ENCODE data around the gene LRP2.
"Not testable (repeated sequence)": the region's sequence is repeated elsewhere in the genome, so short reads cannot be mapped to it uniquely, and the experiment has no call there.

The LRP2 gene

GRCh38 chr2:169301596-169302335, 60.6 kb downstream of the LRP2 start:
- DNase-seq (ENCODE audit: low read depth), result no peak

GRCh38 chr2:169300636-169301530, 61.5 kb downstream of the LRP2 start:
- DNase-seq (ENCODE audit: low read depth), result no peak

GRCh38 chr2:169298007-169298406, 64.3 kb downstream of the LRP2 start:
- no peak for DNase-seq (ENCODE audit: low read depth)

- no peak for DNase-seq (ENCODE audit: low read depth)
These were observed 68.2 kb downstream of the LRP2 start for GRCh38 chr2:169294001-169294675.

- no peak for DNase-seq (ENCODE audit: low read depth)
These were observed 70.8 kb downstream of the LRP2 start for GRCh38 chr2:169291517-169291916.

- no peak for DNase-seq (ENCODE audit: low read depth)
These were observed 71.9 kb downstream of the LRP2 start for GRCh38 chr2:169290433-169290832.

- DNase-seq (ENCODE audit: low read depth), result no peak
These were observed 74.7 kb downstream of the LRP2 start for GRCh38 chr2:169287666-169288065.

- no peak for DNase-seq (ENCODE audit: low read depth)
These were observed 75.6 kb downstream of the LRP2 start for GRCh38 chr2:169286624-169287231.

GRCh38 chr2:169285531-169286235, 76.7 kb downstream of the LRP2 start:
- no peak for DNase-seq (ENCODE audit: low read depth)

GRCh38 chr2:169280502-169280901, 81.8 kb downstream of the LRP2 start:
- no peak for DNase-seq (ENCODE audit: low read depth)

GRCh38 chr2:169275696-169276444, 86.5 kb downstream of the LRP2 start:
- DNase-seq (ENCODE audit: low read depth), result no peak

GRCh38 chr2:169272010-169272409, 90.3 kb downstream of the LRP2 start:
- DNase-seq (ENCODE audit: low read depth), result no peak

- DNase-seq (ENCODE audit: low read depth), result not testable (repeated sequence)
These were observed 91.8 kb downstream of the LRP2 start for GRCh38 chr2:169270574-169270973.

- no peak for DNase-seq (ENCODE audit: low read depth)
These were observed 96.7 kb downstream of the LRP2 start for GRCh38 chr2:169265591-169265990.

GRCh38 chr2:169260846-169261642, 101.3 kb downstream of the LRP2 start:
- DNase-seq (ENCODE audit: low read depth), result no peak

- DNase-seq (ENCODE audit: low read depth), result no peak
These were observed 102.1 kb downstream of the LRP2 start for GRCh38 chr2:169260246-169260645.

- DNase-seq (ENCODE audit: low read depth), result no peak
These were observed 102.9 kb downstream of the LRP2 start for GRCh38 chr2:169259402-169259801.

- no peak for DNase-seq (ENCODE audit: low read depth)
These were observed 104.2 kb downstream of the LRP2 start for GRCh38 chr2:169258045-169258601.

- no peak for DNase-seq (ENCODE audit: low read depth)
These were observed 107.6 kb downstream of the LRP2 start for GRCh38 chr2:169254774-169255173.

GRCh38 chr2:169247211-169247610, 115.1 kb downstream of the LRP2 start:
- no peak for DNase-seq (ENCODE audit: low read depth)

All from stimulated activated CD8-positive, alpha-beta memory T cell treated with anti-CD3 and anti-CD28 coated beads, Interleukin-15, amount 100 ng/mL, for 1 hour (primary cell).